NCI-H2171 treated with DMSO at 0.1 percent for 48 hours (cell line): ENCODE results near the gene LRRC59.

Source experiments
- DNase-seq: peaks from one replicate; lab custom pipeline; 2025; lab: John Stamatoyannopoulos, UW

LRRC59 gene

GRCh38 chr17:50386510-50386909 lies 10.8 kb downstream of the LRRC59 start:
- no peak for DNase-seq

GRCh38 chr17:50382931-50383330 lies 14.4 kb downstream of the LRRC59 start:
- DNase-seq: no peak

- DNase-seq: no peak
Measured at GRCh38 chr17:50381920-50382319, 15.4 kb downstream of the LRRC59 start.

- no peak for DNase-seq
Measured at GRCh38 chr17:50381260-50381815, 16.0 kb downstream of the LRRC59 start.

GRCh38 chr17:50380369-50381259 lies 16.7 kb downstream of the LRRC59 start:
- no peak for DNase-seq

GRCh38 chr17:50379351-50380132 lies 17.8 kb downstream of the LRRC59 start:
- DNase-seq: no peak

- DNase-seq: peak; percentile 87
Measured at GRCh38 chr17:50375858-50376538, 21.3 kb downstream of the LRRC59 start.

GRCh38 chr17:50373705-50374104 lies 23.6 kb downstream of the LRRC59 start:
- DNase-seq: no peak

GRCh38 chr17:50372758-50373556 lies 24.4 kb downstream of the LRRC59 start, which contains the start of the genes EME1 and MRPL27:
EME1 (plus strand) TSS chr17:50373229; CDS start chr17:50375209, 1,980 bp downstream.
MRPL27 (minus strand) TSS chr17:50373184; CDS start chr17:50373170, 14 bp downstream.
- peak; percentile 98 for DNase-seq

GRCh38 chr17:50372222-50372757 lies 25.0 kb downstream of the LRRC59 start:
- no peak for DNase-seq

- no peak for DNase-seq
Measured at GRCh38 chr17:50371526-50371925, 25.8 kb downstream of the LRRC59 start.

- DNase-seq: no peak
Measured at GRCh38 chr17:50370052-50370451, 27.3 kb downstream of the LRRC59 start.

- no peak for DNase-seq
Measured at GRCh38 chr17:50367401-50367800, 29.9 kb downstream of the LRRC59 start.

- DNase-seq: peak; percentile 39
Measured at GRCh38 chr17:50365649-50366393, 31.5 kb downstream of the LRRC59 start.

GRCh38 chr17:50365165-50365564 lies 32.2 kb downstream of the LRRC59 start:
- DNase-seq: peak; percentile 95

- DNase-seq: peak; percentile 30
Measured at GRCh38 chr17:50364715-50365114, 32.6 kb downstream of the LRRC59 start.

GRCh38 chr17:50364061-50364458 lies 33.3 kb downstream of the LRRC59 start:
- DNase-seq: no peak

- no peak for DNase-seq
Measured at GRCh38 chr17:50363217-50364060, 33.9 kb downstream of the LRRC59 start.

- no peak for DNase-seq
Measured at GRCh38 chr17:50362661-50363060, 34.7 kb downstream of the LRRC59 start.
